ENCODE data around the gene B4GALNT4.

Gene B4GALNT4

GRCh38 chr11:370070-370941 is 1.0 kb downstream of the B4GALNT4 start:
- no peak for DNase-seq
- Mint-ChIP-seq H3K36me3 (ENCODE audit: insufficient read depth) (no peaks in the 10 kb centered on the region), H3K4me3 (peak overlapping the region; percentile 43 to 52), H3K9me3 (no peaks in the 10 kb centered on the region), H3K4me1 (ENCODE audit: low read depth in 2 of 2) (peaks cover 15 to 22% of the 10 kb centered on the region in 2 donors), H3K27me3 (peaks cover 24 to 60% of the 10 kb centered on the region in 2 donors), H3K27ac (no peak overlapping the region)
- ATAC-seq (replicated peaks), result no peak

- ATAC-seq (replicated peaks) (no peak), DNase-seq (no peak)
- Mint-ChIP-seq H3K27ac (peak overlapping the region in 1 of 2 donors; percentile 46), H3K9me3 (no peaks in the 10 kb centered on the region), H3K4me3 (peak overlapping the region; percentile 43 to 52), H3K4me1 (ENCODE audit: low read depth in 2 of 2) (peaks cover 15 to 22% of the 10 kb centered on the region in 2 donors), H3K36me3 (ENCODE audit: insufficient read depth) (no peaks in the 10 kb centered on the region), H3K27me3 (peaks cover 24 to 56% of the 10 kb centered on the region in 2 donors)
Measured at GRCh38 chr11:371051-371450, 1.8 kb downstream of the B4GALNT4 start.

DNA sequence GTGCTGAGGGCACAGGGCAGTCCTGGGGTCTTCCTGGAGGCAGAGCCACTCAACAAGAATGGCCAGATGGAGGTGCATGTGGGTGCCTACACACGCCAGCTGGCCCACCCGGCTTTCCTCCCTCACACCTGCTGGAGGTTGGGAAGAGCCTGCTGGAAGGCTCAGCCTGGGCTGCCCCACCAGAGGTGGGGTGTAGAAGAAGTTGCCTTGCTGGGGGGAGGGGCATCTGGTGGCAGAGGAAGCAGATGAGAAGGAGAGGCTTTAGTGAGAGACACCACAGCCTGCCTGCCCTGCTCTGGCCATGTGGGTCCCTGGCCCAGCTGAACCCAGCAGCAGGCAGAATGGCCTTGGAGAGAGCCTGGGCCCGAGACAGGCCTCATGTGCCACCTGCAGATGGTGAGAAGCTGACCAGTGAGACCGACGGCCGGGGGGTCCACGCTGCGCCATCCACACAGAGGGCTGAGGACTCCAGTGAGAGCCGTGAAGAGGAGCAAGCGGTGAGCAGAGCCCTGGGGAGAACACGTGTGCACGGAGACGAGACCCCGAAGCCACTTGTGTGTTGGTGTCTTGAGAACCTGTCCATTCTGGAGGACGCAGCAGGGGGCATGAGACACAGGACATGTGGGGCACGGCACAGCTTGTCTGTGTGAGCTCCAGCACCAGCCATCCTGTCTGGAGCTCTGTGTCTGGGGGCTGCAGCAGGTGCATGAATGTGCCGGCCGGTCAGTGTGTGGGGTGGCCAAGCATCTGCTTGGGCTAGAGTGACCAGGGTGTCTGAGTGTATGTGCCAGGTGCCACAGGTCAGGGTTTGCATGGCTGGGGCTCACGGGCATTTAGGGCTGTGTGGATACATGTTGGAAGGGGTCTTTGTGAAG is 2.7 kb downstream of the B4GALNT4 start:
- H3K36me3 Mint-ChIP-seq (ENCODE audit: insufficient read depth), result no peaks in the 10 kb centered on the region
- no peak overlapping the region for H3K4me3 Mint-ChIP-seq
- peaks cover 15 to 22% of the 10 kb centered on the region in 2 donors for H3K4me1 Mint-ChIP-seq (ENCODE audit: low read depth in 2 of 2)
- DNase-seq, result no peak
- no peak for ATAC-seq (replicated peaks)
- no peaks in the 10 kb centered on the region for H3K9me3 Mint-ChIP-seq
- H3K27me3 Mint-ChIP-seq, result peaks cover 24 to 47% of the 10 kb centered on the region in 2 donors
- H3K27ac Mint-ChIP-seq, result peak overlapping the region in 1 of 2 donors; percentile 46

DNA sequence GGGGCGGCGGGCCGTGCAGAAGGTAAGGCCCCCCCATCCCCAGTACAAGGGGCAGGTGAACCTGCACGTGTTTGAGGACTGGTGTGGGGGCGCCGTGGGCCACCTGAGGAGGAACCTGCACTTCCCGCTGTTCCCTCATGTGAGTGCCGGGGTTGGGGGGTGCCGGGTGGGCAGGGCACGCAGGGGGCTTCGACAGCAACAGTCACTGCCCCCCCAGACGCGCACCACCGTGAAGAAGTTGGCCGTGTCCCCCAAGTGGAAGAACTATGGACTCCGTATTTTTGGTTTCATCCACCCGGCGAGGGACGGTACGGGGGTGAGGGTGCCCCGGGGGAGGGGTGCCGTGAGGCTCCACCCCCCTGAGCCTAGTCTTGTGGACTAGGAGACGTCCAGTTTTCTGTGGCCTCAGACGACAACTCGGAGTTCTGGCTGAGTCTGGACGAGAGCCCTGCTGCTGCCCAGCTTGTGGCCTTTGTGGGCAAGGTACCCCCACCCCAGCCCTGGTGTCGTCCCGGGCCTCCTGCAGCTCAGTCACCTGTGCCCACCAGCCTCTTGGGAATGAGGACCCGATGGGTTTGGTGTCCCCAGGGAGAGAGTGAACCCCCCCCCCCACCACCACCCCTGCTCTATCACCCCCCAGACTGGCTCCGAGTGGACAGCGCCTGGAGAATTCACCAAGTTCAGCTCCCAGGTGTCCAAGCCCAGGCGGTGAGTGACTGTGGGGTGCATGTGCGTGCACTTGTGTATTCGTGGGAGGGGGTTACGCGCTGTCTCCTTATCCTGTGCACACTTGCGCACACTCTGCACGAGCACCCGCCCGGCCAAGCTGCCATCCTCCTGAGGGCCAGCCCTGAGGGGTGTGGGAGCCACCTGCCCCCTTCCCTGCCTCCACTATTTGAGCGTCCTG is 3.8 kb downstream of the B4GALNT4 start:
- Mint-ChIP-seq H3K9me3 (no peaks in the 10 kb centered on the region), H3K4me1 (ENCODE audit: low read depth in 2 of 2) (peaks cover 12 to 16% of the 10 kb centered on the region in 2 donors), H3K27me3 (peaks cover 18 to 37% of the 10 kb centered on the region in 2 donors), H3K4me3 (no peak overlapping the region), H3K27ac (no peak overlapping the region), H3K36me3 (ENCODE audit: insufficient read depth) (no peaks in the 10 kb centered on the region)
- ATAC-seq (replicated peaks) (no peak), DNase-seq (no peak)

DNA sequence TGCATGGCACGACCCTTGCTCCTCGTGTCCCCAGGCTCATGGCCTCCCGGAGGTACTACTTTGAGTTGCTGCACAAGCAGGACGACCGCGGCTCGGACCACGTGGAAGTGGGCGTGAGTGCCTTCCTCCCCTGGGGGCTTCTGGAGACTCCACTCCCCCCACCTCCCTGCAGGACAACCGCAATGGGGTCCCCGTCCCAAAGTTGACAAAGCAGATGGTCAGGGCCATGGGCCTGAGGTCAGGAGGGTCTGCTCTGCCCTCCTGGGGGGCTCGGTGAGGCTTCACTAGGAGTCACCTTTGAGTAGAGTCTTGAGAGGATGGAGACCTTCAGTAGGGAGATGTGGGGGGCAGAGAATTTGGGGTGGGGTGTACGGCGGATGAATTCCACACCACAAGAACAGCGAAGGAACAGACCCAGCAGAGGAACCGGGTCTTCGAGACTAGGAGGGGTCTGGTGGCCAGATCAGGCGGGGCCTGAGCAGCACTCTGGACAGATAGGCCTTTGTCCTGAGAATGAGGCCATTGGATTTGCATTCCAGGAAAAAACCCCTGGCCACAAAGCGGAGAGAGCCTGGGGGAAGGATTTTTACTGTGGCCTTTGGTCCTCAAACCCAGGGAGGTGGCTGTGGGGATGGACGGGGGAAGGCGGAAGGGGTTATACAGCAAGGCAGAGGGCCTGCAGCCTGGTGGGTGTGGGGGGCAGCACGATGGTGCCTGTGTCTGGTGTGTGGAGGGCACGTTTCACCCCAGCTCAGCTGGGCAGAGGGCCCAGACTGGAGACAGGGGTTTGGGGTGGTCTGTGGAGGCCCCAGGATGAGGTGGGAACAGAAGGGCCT is 4.6 kb downstream of the B4GALNT4 start:
- H3K4me1 Mint-ChIP-seq (ENCODE audit: low read depth in 2 of 2), result peaks cover 10 to 11% of the 10 kb centered on the region in 2 donors
- no peak overlapping the region for H3K4me3 Mint-ChIP-seq
- no peaks in the 10 kb centered on the region for H3K9me3 Mint-ChIP-seq
- DNase-seq (no peak), ATAC-seq (replicated peaks) (no peak)
- no peaks in the 10 kb centered on the region for H3K36me3 Mint-ChIP-seq (ENCODE audit: insufficient read depth)
- H3K27me3 Mint-ChIP-seq, result peaks cover 19 to 37% of the 10 kb centered on the region in 2 donors
- peak overlapping the region; percentile 94 to 95 for H3K27ac Mint-ChIP-seq

- Mint-ChIP-seq H3K27me3 (peaks cover 16 to 34% of the 10 kb centered on the region in 2 donors), H3K4me1 (ENCODE audit: low read depth in 2 of 2) (peaks cover 10 to 11% of the 10 kb centered on the region in 2 donors), H3K4me3 (no peak overlapping the region), H3K36me3 (ENCODE audit: insufficient read depth) (no peaks in the 10 kb centered on the region), H3K27ac (peak overlapping the region in 1 of 2 donors; percentile 28), H3K9me3 (no peaks in the 10 kb centered on the region)
- no peak for ATAC-seq (replicated peaks)
- DNase-seq, result no peak
Measured at GRCh38 chr11:375065-376025, 6.0 kb downstream of the B4GALNT4 start.

GRCh38 chr11:376531-377173 is 7.4 kb downstream of the B4GALNT4 start:
- H3K27me3 Mint-ChIP-seq, result peaks cover 13 to 21% of the 10 kb centered on the region in 2 donors
- no peak overlapping the region for H3K4me3 Mint-ChIP-seq
- no peaks in the 10 kb centered on the region for H3K9me3 Mint-ChIP-seq
- peaks cover 6 to 8% of the 10 kb centered on the region in 2 donors for H3K4me1 Mint-ChIP-seq (ENCODE audit: low read depth in 2 of 2)
- ATAC-seq (replicated peaks) (no peak), DNase-seq (no peak)
- no peak overlapping the region for H3K27ac Mint-ChIP-seq
- H3K36me3 Mint-ChIP-seq (ENCODE audit: insufficient read depth), result no peaks in the 10 kb centered on the region

GRCh38 chr11:377174-377865 is 8.0 kb downstream of the B4GALNT4 start:
- no peak for DNase-seq
- peaks cover 13 to 21% of the 10 kb centered on the region in 2 donors for H3K27me3 Mint-ChIP-seq
- peaks cover 8 to 9% of the 10 kb centered on the region in 2 donors for H3K4me1 Mint-ChIP-seq (ENCODE audit: low read depth in 2 of 2)
- ATAC-seq (replicated peaks), result no peak
- H3K9me3 Mint-ChIP-seq, result no peaks in the 10 kb centered on the region
- H3K4me3 Mint-ChIP-seq, result no peak overlapping the region
- no peak overlapping the region for H3K27ac Mint-ChIP-seq
- H3K36me3 Mint-ChIP-seq (ENCODE audit: insufficient read depth), result no peaks in the 10 kb centered on the region

- Mint-ChIP-seq H3K36me3 (ENCODE audit: insufficient read depth) (no peaks in the 10 kb centered on the region), H3K9me3 (no peaks in the 10 kb centered on the region), H3K27me3 (peaks cover 13 to 20% of the 10 kb centered on the region in 2 donors), H3K27ac (no peak overlapping the region), H3K4me1 (ENCODE audit: low read depth in 2 of 2) (peaks cover 8 to 9% of the 10 kb centered on the region in 2 donors), H3K4me3 (no peak overlapping the region)
- ATAC-seq (replicated peaks) (no peak), DNase-seq (no peak)
Measured at GRCh38 chr11:377883-378500, 8.7 kb downstream of the B4GALNT4 start.
